Activated naive CD4-positive, alpha-beta T cell treated with anti-CD3 and anti-CD28 coated beads, Interleukin-2, amount 10 ng/mL, durations not matched to agents 7 days and 5 days (primary cell): ENCODE results near the gene USP6NL.
A peak's percentile ranks its signal among the peaks of the same experiment; 100 is the strongest.

Experiments
- CTCF ChIA-PET: fragments of 350-600 bp; sonication (Branson Sonifier 250); formaldehyde crosslinking; loops from one replicate; lab custom pipeline; 2021; ENCODE audit warnings: antibody characterized with exemption; lab: Charles Lee
- DNase-seq: peaks from one replicate; pipeline ENCODE4 v3.0.0-alpha.2; 2020
- H3K27ac Mint-ChIP-seq: one replicate; pipeline ENCODE4 v1.8.0; 2021; ENCODE audit warnings: mild to moderate bottlenecking, moderate library complexity, mixed read lengths
- H3K27me3 Mint-ChIP-seq: one replicate; pipeline ENCODE4 v1.8.0; 2021; ENCODE audit warnings: mild to moderate bottlenecking, mixed read lengths
- H3K36me3 Mint-ChIP-seq: one replicate; pipeline ENCODE4 v1.8.0; 2021; ENCODE audit warnings: mixed read lengths
- H3K4me1 Mint-ChIP-seq: one replicate; pipeline ENCODE4 v1.8.0; 2021; ENCODE audit warnings: mixed read lengths
- H3K4me3 Mint-ChIP-seq: one replicate; pipeline ENCODE4 v1.8.0; 2021; ENCODE audit warnings: mild to moderate bottlenecking, moderate library complexity, mixed read lengths
- H3K9me3 Mint-ChIP-seq: one replicate; pipeline ENCODE4 v1.8.0; 2021; ENCODE audit warnings: mixed read lengths

Gene USP6NL

GRCh38 chr10:11539191-11539868 lies 72.1 kb downstream of the USP6NL start:
- no peak for DNase-seq
- Mint-ChIP-seq H3K9me3 (no peaks in the 10 kb centered on the region), H3K4me1 (no peaks in the 10 kb centered on the region), H3K4me3 (no peak overlapping the region), H3K27ac (no peak overlapping the region), H3K36me3 (no peaks in the 10 kb centered on the region), H3K27me3 (peaks cover 6% of the 10 kb centered on the region)
- CTCF ChIA-PET, result interaction anchor here (0.7 to 1.0 kb wide), 2 partner anchors 50 to 218 kb away, joined by 3 read pairs; no protein-coding TSS in a partner anchor

GRCh38 chr10:11538834-11539190 lies 72.6 kb downstream of the USP6NL start:
- H3K27ac Mint-ChIP-seq, result no peak overlapping the region
- H3K9me3 Mint-ChIP-seq, result no peaks in the 10 kb centered on the region
- peaks cover 10% of the 10 kb centered on the region for H3K27me3 Mint-ChIP-seq
- no peaks in the 10 kb centered on the region for H3K36me3 Mint-ChIP-seq
- no peak for DNase-seq
- CTCF ChIA-PET, result no interaction called here
- no peak overlapping the region for H3K4me3 Mint-ChIP-seq
- H3K4me1 Mint-ChIP-seq, result peaks cover 3% of the 10 kb centered on the region

- peaks cover 18% of the 10 kb centered on the region for H3K4me1 Mint-ChIP-seq
- H3K9me3 Mint-ChIP-seq, result no peaks in the 10 kb centered on the region
- H3K36me3 Mint-ChIP-seq, result no peaks in the 10 kb centered on the region
- H3K27me3 Mint-ChIP-seq, result peaks cover 11% of the 10 kb centered on the region
- DNase-seq, result no peak
- CTCF ChIA-PET, result interaction anchor here (0.7 kb wide), 1 partner anchor 218 kb away, joined by 3 read pairs; no protein-coding TSS in a partner anchor
- no peak overlapping the region for H3K27ac Mint-ChIP-seq
- H3K4me3 Mint-ChIP-seq, result no peak overlapping the region
Observed at GRCh38 chr10:11536228-11536627, 75.2 kb downstream of the USP6NL start.

- DNase-seq, result no peak
- no peak overlapping the region for H3K4me3 Mint-ChIP-seq
- no peak overlapping the region for H3K27ac Mint-ChIP-seq
- peaks cover 18% of the 10 kb centered on the region for H3K4me1 Mint-ChIP-seq
- no peaks in the 10 kb centered on the region for H3K36me3 Mint-ChIP-seq
- peaks cover 11% of the 10 kb centered on the region for H3K27me3 Mint-ChIP-seq
- CTCF ChIA-PET, result no interaction called here
- no peaks in the 10 kb centered on the region for H3K9me3 Mint-ChIP-seq
Observed at GRCh38 chr10:11535346-11535959, 76.0 kb downstream of the USP6NL start.

- Mint-ChIP-seq H3K4me3 (no peak overlapping the region), H3K36me3 (no peaks in the 10 kb centered on the region), H3K4me1 (peaks cover 24% of the 10 kb centered on the region), H3K27me3 (peaks cover 5% of the 10 kb centered on the region), H3K9me3 (no peaks in the 10 kb centered on the region), H3K27ac (no peak overlapping the region)
- DNase-seq, result no peak
- CTCF ChIA-PET, result no interaction called here
Observed at GRCh38 chr10:11533328-11533781, 78.1 kb downstream of the USP6NL start.

- no peak for DNase-seq
- Mint-ChIP-seq H3K36me3 (no peaks in the 10 kb centered on the region), H3K9me3 (no peaks in the 10 kb centered on the region), H3K27me3 (peaks cover 5% of the 10 kb centered on the region), H3K27ac (no peak overlapping the region), H3K4me1 (peaks cover 34% of the 10 kb centered on the region), H3K4me3 (no peak overlapping the region)
- CTCF ChIA-PET, result no interaction called here
Observed at GRCh38 chr10:11532306-11532705, 79.1 kb downstream of the USP6NL start.

GRCh38 chr10:11530806-11531205 lies 80.6 kb downstream of the USP6NL start:
- no peak for DNase-seq
- H3K27ac Mint-ChIP-seq, result no peak overlapping the region
- CTCF ChIA-PET, result no interaction called here
- no peak overlapping the region for H3K4me3 Mint-ChIP-seq
- peaks cover 3% of the 10 kb centered on the region for H3K36me3 Mint-ChIP-seq
- H3K27me3 Mint-ChIP-seq, result peaks cover 5% of the 10 kb centered on the region
- H3K4me1 Mint-ChIP-seq, result peaks cover 40% of the 10 kb centered on the region
- H3K9me3 Mint-ChIP-seq, result no peaks in the 10 kb centered on the region

GRCh38 chr10:11529276-11529903 lies 82.1 kb downstream of the USP6NL start:
- peaks cover 5% of the 10 kb centered on the region for H3K27me3 Mint-ChIP-seq
- no peak for DNase-seq
- H3K4me3 Mint-ChIP-seq, result no peak overlapping the region
- peaks cover 40% of the 10 kb centered on the region for H3K4me1 Mint-ChIP-seq
- no peaks in the 10 kb centered on the region for H3K9me3 Mint-ChIP-seq
- H3K36me3 Mint-ChIP-seq, result peaks cover 3% of the 10 kb centered on the region
- no peak overlapping the region for H3K27ac Mint-ChIP-seq
- CTCF ChIA-PET, result interaction anchor here (1.6 kb wide), 1 partner anchor 10 kb away, joined by 5 read pairs; no protein-coding TSS in a partner anchor

- DNase-seq, result no peak
- Mint-ChIP-seq H3K4me3 (no peak overlapping the region), H3K27me3 (no peaks in the 10 kb centered on the region), H3K27ac (no peak overlapping the region), H3K9me3 (no peaks in the 10 kb centered on the region), H3K36me3 (peaks cover 3% of the 10 kb centered on the region), H3K4me1 (peaks cover 31% of the 10 kb centered on the region)
- CTCF ChIA-PET, result interaction anchor here (1.6 to 1.7 kb wide), 2 partner anchors 9 to 229 kb away, joined by 5 read pairs; no protein-coding TSS in a partner anchor
Observed at GRCh38 chr10:11528286-11528685, 83.2 kb downstream of the USP6NL start.

- Mint-ChIP-seq H3K4me3 (peak overlapping the region; percentile 51), H3K4me1 (peaks cover 26% of the 10 kb centered on the region), H3K27me3 (no peaks in the 10 kb centered on the region), H3K27ac (peak overlapping the region; percentile 51), H3K9me3 (no peaks in the 10 kb centered on the region), H3K36me3 (peaks cover 3% of the 10 kb centered on the region)
- DNase-seq, result no peak
- CTCF ChIA-PET, result interaction anchor here (1.6 to 1.7 kb wide), 2 partner anchors 9 to 230 kb away, joined by 5 read pairs; no protein-coding TSS in a partner anchor
Observed at GRCh38 chr10:11527691-11528255, 83.7 kb downstream of the USP6NL start.

GRCh38 chr10:11527068-11527467 lies 84.4 kb downstream of the USP6NL start:
- Mint-ChIP-seq H3K27me3 (no peaks in the 10 kb centered on the region), H3K4me1 (peaks cover 23% of the 10 kb centered on the region), H3K27ac (no peak overlapping the region), H3K36me3 (peaks cover 3% of the 10 kb centered on the region), H3K9me3 (no peaks in the 10 kb centered on the region), H3K4me3 (no peak overlapping the region)
- no peak for DNase-seq
- CTCF ChIA-PET, result interaction anchor here (1.7 kb wide), 1 partner anchor 230 kb away, joined by 5 read pairs; no protein-coding TSS in a partner anchor

- H3K9me3 Mint-ChIP-seq, result no peaks in the 10 kb centered on the region
- no peak overlapping the region for H3K4me3 Mint-ChIP-seq
- H3K27me3 Mint-ChIP-seq, result no peaks in the 10 kb centered on the region
- no peak overlapping the region for H3K27ac Mint-ChIP-seq
- peaks cover 22% of the 10 kb centered on the region for H3K4me1 Mint-ChIP-seq
- DNase-seq, result no peak
- CTCF ChIA-PET, result interaction anchor here (1.3 to 1.5 kb wide), 2 partner anchors 10 to 232 kb away, joined by 6 to 8 read pairs; no protein-coding TSS in a partner anchor
- peaks cover 3% of the 10 kb centered on the region for H3K36me3 Mint-ChIP-seq
Observed at GRCh38 chr10:11525503-11525902, 85.9 kb downstream of the USP6NL start.

GRCh38 chr10:11522821-11523245 lies 88.6 kb downstream of the USP6NL start:
- H3K27ac Mint-ChIP-seq, result no peak overlapping the region
- CTCF ChIA-PET, result interaction anchor here (1.1 to 3.0 kb wide), 2 partner anchors 234 to 237 kb away, joined by 3 to 18 read pairs; no protein-coding TSS in a partner anchor
- DNase-seq, result no peak
- H3K4me1 Mint-ChIP-seq, result peaks cover 11% of the 10 kb centered on the region
- no peaks in the 10 kb centered on the region for H3K27me3 Mint-ChIP-seq
- no peaks in the 10 kb centered on the region for H3K9me3 Mint-ChIP-seq
- peaks cover 3% of the 10 kb centered on the region for H3K36me3 Mint-ChIP-seq
- H3K4me3 Mint-ChIP-seq, result no peak overlapping the region

GRCh38 chr10:11521860-11522259 lies 89.6 kb downstream of the USP6NL start:
- Mint-ChIP-seq H3K36me3 (peaks cover under 1% of the 10 kb centered on the region), H3K4me1 (peaks cover 7% of the 10 kb centered on the region), H3K9me3 (no peaks in the 10 kb centered on the region), H3K4me3 (no peak overlapping the region), H3K27me3 (no peaks in the 10 kb centered on the region), H3K27ac (no peak overlapping the region)
- CTCF ChIA-PET, result interaction anchor here (0.6 to 3.0 kb wide), 2 partner anchors 152 to 235 kb away, joined by 3 to 18 read pairs; no protein-coding TSS in a partner anchor
- DNase-seq, result no peak
